HEK293 (cell line): ENCODE measurements around the gene NAGLU.
A peak's percentile ranks its signal among the peaks of the same experiment; 100 is the strongest.

Experiments
- GLIS1 ChIP-seq: fragments of 450-650 bp; formaldehyde crosslinking; IDR thresholded peaks from 2 replicates; pipeline ENCODE4 v1.5.1; 2016; ENCODE audit warnings: missing biosample characterization, missing genetic modification characterization
- HOXC10 ChIP-seq: sonication (generic); formaldehyde crosslinking; IDR thresholded peaks from 2 replicates; pipeline ENCODE4 v1.8.1; 2023; ENCODE audit warnings: mild to moderate bottlenecking, missing genetic modification reagents
- HOXD13 ChIP-seq: sonication (generic); formaldehyde crosslinking; IDR thresholded peaks from 2 replicates; pipeline ENCODE4 v1.8.0; 2022; ENCODE audit warnings: missing genetic modification reagents, borderline replicate concordance
- IKZF3 ChIP-seq: fragments of 450-650 bp; IDR thresholded peaks from 2 replicates; pipeline ENCODE4 v1.5.0; 2018; ENCODE audit warnings: missing biosample characterization, mild to moderate bottlenecking, missing genetic modification characterization, moderate library complexity
- MZF1 ChIP-seq: fragments of 450-650 bp; formaldehyde crosslinking; IDR thresholded peaks from 2 replicates; pipeline ENCODE4 v1.5.1; 2017; ENCODE audit warnings: missing biosample characterization, missing genetic modification characterization, borderline replicate concordance
- RBAK ChIP-seq: fragments of 450-650 bp; formaldehyde crosslinking; IDR thresholded peaks from 2 replicates; pipeline ENCODE4 v1.5.1; 2016; ENCODE audit warnings: missing biosample characterization, missing genetic modification characterization
- REPIN1 ChIP-seq: fragments of 450-650 bp; formaldehyde crosslinking; IDR thresholded peaks from 2 replicates; pipeline ENCODE4 v1.5.1; 2017; ENCODE audit warnings: missing biosample characterization, missing genetic modification characterization, low read depth
- SCRT1 ChIP-seq: fragments of 450-650 bp; formaldehyde crosslinking; IDR thresholded peaks from 2 replicates; pipeline ENCODE4 v1.5.1; 2016; ENCODE audit warnings: missing biosample characterization, missing genetic modification characterization, borderline replicate concordance
- TCF7L2 ChIP-seq: IDR thresholded peaks from 2 replicates; pipeline ENCODE4 v1.6.1; 2011; ENCODE audit warnings: low read depth, mild to moderate bottlenecking, inconsistent platforms, low read length, moderate library complexity, borderline replicate concordance
- YY1 ChIP-seq: fragments of 450-650 bp; formaldehyde crosslinking; IDR thresholded peaks from 2 replicates; pipeline ENCODE4 v1.5.1; 2018; ENCODE audit warnings: missing biosample characterization, missing genetic modification characterization
- YY2 ChIP-seq: fragments of 450-650 bp; formaldehyde crosslinking; IDR thresholded peaks from 2 replicates; pipeline ENCODE4 v1.5.1; 2016; ENCODE audit warnings: missing biosample characterization, missing genetic modification characterization
- ZBTB21 ChIP-seq: fragments of 450-650 bp; formaldehyde crosslinking; IDR thresholded peaks from 2 replicates; pipeline ENCODE4 v1.5.1; 2017; ENCODE audit warnings: missing biosample characterization, missing genetic modification characterization
- ZNF133 ChIP-seq: fragments of 450-650 bp; formaldehyde crosslinking; IDR thresholded peaks from 2 replicates; pipeline ENCODE4 v1.5.1; 2016; ENCODE audit warnings: missing biosample characterization, missing genetic modification characterization
- ZNF138 ChIP-seq: fragments of 450-650 bp; formaldehyde crosslinking; IDR thresholded peaks from 2 replicates; pipeline ENCODE4 v1.5.1; 2016; ENCODE audit warnings: missing biosample characterization, missing genetic modification characterization, borderline replicate concordance
- ZNF175 ChIP-seq: fragments of 450-650 bp; formaldehyde crosslinking; IDR thresholded peaks from 2 replicates; pipeline ENCODE4 v1.5.1; 2016; ENCODE audit warnings: missing biosample characterization, missing genetic modification characterization
- ZNF214 ChIP-seq: fragments of 450-650 bp; formaldehyde crosslinking; IDR thresholded peaks from 2 replicates; pipeline ENCODE4 v1.5.1; 2017; ENCODE audit warnings: missing biosample characterization, mild to moderate bottlenecking, missing genetic modification characterization, borderline replicate concordance
- ZNF335 ChIP-seq: fragments of 450-650 bp; formaldehyde crosslinking; conservative IDR thresholded peaks from 2 replicates; pipeline ENCODE4 v1.5.1; 2016; ENCODE audit warnings: missing biosample characterization, missing genetic modification characterization
- ZNF391 ChIP-seq: fragments of 450-650 bp; formaldehyde crosslinking; IDR thresholded peaks from 2 replicates; pipeline ENCODE4 v1.5.1; 2016; ENCODE audit warnings: low read depth, missing biosample characterization, missing genetic modification characterization, borderline replicate concordance
- ZNF416 ChIP-seq: fragments of 450-650 bp; formaldehyde crosslinking; IDR thresholded peaks from 2 replicates; pipeline ENCODE4 v1.5.1; 2016; ENCODE audit warnings: missing biosample characterization, missing genetic modification characterization
- ZNF501 ChIP-seq: fragments of 450-650 bp; formaldehyde crosslinking; IDR thresholded peaks from 2 replicates; pipeline ENCODE4 v1.5.1; 2016; ENCODE audit warnings: missing biosample characterization, missing genetic modification characterization
- ZNF521 ChIP-seq: fragments of 450-650 bp; formaldehyde crosslinking; IDR thresholded peaks from 2 replicates; pipeline ENCODE4 v1.5.1; 2017; ENCODE audit warnings: missing biosample characterization, mild to moderate bottlenecking, missing genetic modification characterization
- ZNF529 ChIP-seq: fragments of 450-650 bp; formaldehyde crosslinking; IDR thresholded peaks from 2 replicates; pipeline ENCODE4 v1.5.1; 2017; ENCODE audit warnings: missing genetic modification characterization, missing biosample characterization; ENCODE audit not compliant: insufficient replicate concordance
- ZNF626 ChIP-seq: fragments of 450-650 bp; sonication (Bioruptor Pico); formaldehyde crosslinking; IDR thresholded peaks from 2 replicates; pipeline ENCODE4 v1.5.1; 2018; ENCODE audit warnings: missing biosample characterization, missing genetic modification characterization, inconsistent platforms
- ZNF654 ChIP-seq: fragments of 450-650 bp; formaldehyde crosslinking; IDR thresholded peaks from 2 replicates; pipeline ENCODE4 v1.5.1; 2016; ENCODE audit warnings: low read depth, missing biosample characterization, missing genetic modification characterization
- ZNF658 ChIP-seq: fragments of 450-650 bp; formaldehyde crosslinking; IDR thresholded peaks from 2 replicates; pipeline ENCODE4; 2016; ENCODE audit warnings: missing biosample characterization, missing genetic modification characterization
- ZNF677 ChIP-seq: fragments of 450-650 bp; IDR thresholded peaks from 2 replicates; pipeline ENCODE4 v1.5.0; 2018; ENCODE audit warnings: missing biosample characterization, mild to moderate bottlenecking, missing genetic modification characterization, moderate library complexity
- ZNF76 ChIP-seq: fragments of 450-650 bp; formaldehyde crosslinking; IDR thresholded peaks from 2 replicates; pipeline ENCODE4; 2016; ENCODE audit warnings: low read depth, missing biosample characterization, missing genetic modification characterization, borderline replicate concordance
- ZNF768 ChIP-seq: fragments of 450-650 bp; formaldehyde crosslinking; IDR thresholded peaks from 2 replicates; pipeline ENCODE4 v1.5.1; 2018; ENCODE audit warnings: missing biosample characterization, mild to moderate bottlenecking, missing genetic modification characterization
- ZXDB ChIP-seq: fragments of 450-650 bp; formaldehyde crosslinking; IDR thresholded peaks from 2 replicates; pipeline ENCODE4 v1.5.1; 2016; ENCODE audit warnings: missing biosample characterization, missing genetic modification characterization
- TF ChIP-seq, protein P1 (sequence below): fragments of 450-650 bp; formaldehyde crosslinking; optimal IDR thresholded peaks from 2 replicates; pipeline ENCODE3; 2016; ENCODE audit warnings: missing biosample characterization, mild to moderate bottlenecking, missing genetic modification characterization
- TF ChIP-seq, protein P2 (sequence below): fragments of 450-650 bp; formaldehyde crosslinking; IDR thresholded peaks from 2 replicates; pipeline ENCODE4 v1.5.1; 2016; ENCODE audit warnings: missing biosample characterization, missing genetic modification characterization
- TF ChIP-seq, protein P3 (sequence below): fragments of 450-650 bp; formaldehyde crosslinking; IDR thresholded peaks from 2 replicates; pipeline ENCODE4 v1.5.1; 2016; ENCODE audit warnings: missing biosample characterization, missing genetic modification characterization
- TF ChIP-seq, protein P4 (sequence below): sonication (generic); formaldehyde crosslinking; IDR thresholded peaks from 2 replicates; pipeline ENCODE4 v1.8.1; 2022; ENCODE audit warnings: mild to moderate bottlenecking, moderate library complexity, missing genetic modification reagents
- TF ChIP-seq, protein P5 (sequence below): fragments of 450-650 bp; formaldehyde crosslinking; IDR thresholded peaks from 2 replicates; pipeline ENCODE4 v1.5.1; 2016; ENCODE audit warnings: missing biosample characterization, missing genetic modification characterization

The NAGLU gene

DNA sequence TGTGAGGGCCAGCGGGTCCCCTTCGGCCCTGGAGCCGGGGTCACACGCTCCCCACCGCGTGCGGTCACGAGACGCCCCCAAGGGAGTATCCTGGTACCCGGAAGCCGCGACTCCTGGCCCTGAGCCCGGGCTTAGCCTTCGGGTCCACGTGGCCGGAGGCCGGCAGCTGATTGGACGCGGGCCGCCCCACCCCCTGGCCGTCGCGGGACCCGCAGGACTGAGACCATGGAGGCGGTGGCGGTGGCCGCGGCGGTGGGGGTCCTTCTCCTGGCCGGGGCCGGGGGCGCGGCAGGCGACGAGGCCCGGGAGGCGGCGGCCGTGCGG is at the start of gene NAGLU (continued):
- TF ChIP-seq ZNF529 (tag by site-specific recombination) (no peak), ZNF76 (no peak; the same call in 1 of the 2 replicates), ZNF175 (tag by site-specific recombination) (no peak), RBAK (tag by site-specific recombination) (no peak), ZNF768 (tag by site-specific recombination) (no peak), ZNF214 (tag by site-specific recombination) (no peak), HOXC10 (CRISPR knock-in tag) (no peak), ZNF521 (no peak), ZNF677 (tag by site-specific recombination) (no peak), GLIS1 (peak; percentile 98), HOXD13 (CRISPR knock-in tag) (no peak), TCF7L2 (no peak), REPIN1 (tag by site-specific recombination) (no peak), ZNF416 (tag by site-specific recombination) (no peak), ZBTB21 (tag by site-specific recombination) (no peak), ZNF133 (tag by site-specific recombination) (no peak), YY1 (tag by site-specific recombination) (no peak), IKZF3 (tag by site-specific recombination) (peak; percentile 83), ZNF658 (no peak), SCRT1 (tag by site-specific recombination) (no peak), ZXDB (tag by site-specific recombination) (no peak; the same call in 1 of the 2 replicates), ZNF391 (tag by site-specific recombination) (peak; percentile 89; the same call in 1 of the 2 replicates), ZNF626 (tag by site-specific recombination) (no peak), ZNF501 (tag by site-specific recombination) (no peak; the same call in 1 of the 2 replicates), ZNF138 (no peak), ZNF335 (tag by site-specific recombination) (no peak), MZF1 (tag by site-specific recombination) (peak; percentile 80; the same call in 1 of the 2 replicates), YY2 (tag by site-specific recombination) (no peak), ZNF654 (tag by site-specific recombination) (no peak)
- TF ChIP-seq, protein P1, sequence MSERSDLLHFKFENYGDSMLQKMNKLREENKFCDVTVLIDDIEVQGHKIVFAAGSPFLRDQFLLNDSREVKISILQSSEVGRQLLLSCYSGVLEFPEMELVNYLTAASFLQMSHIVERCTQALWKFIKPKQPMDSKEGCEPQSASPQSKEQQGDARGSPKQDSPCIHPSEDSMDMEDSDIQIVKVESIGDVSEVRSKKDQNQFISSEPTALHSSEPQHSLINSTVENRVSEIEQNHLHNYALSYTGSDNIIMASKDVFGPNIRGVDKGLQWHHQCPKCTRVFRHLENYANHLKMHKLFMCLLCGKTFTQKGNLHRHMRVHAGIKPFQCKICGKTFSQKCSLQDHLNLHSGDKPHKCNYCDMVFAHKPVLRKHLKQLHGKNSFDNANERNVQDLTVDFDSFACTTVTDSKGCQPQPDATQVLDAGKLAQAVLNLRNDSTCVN (tag by site-specific recombination) = peak; percentile 90
- TF ChIP-seq, protein P2, sequence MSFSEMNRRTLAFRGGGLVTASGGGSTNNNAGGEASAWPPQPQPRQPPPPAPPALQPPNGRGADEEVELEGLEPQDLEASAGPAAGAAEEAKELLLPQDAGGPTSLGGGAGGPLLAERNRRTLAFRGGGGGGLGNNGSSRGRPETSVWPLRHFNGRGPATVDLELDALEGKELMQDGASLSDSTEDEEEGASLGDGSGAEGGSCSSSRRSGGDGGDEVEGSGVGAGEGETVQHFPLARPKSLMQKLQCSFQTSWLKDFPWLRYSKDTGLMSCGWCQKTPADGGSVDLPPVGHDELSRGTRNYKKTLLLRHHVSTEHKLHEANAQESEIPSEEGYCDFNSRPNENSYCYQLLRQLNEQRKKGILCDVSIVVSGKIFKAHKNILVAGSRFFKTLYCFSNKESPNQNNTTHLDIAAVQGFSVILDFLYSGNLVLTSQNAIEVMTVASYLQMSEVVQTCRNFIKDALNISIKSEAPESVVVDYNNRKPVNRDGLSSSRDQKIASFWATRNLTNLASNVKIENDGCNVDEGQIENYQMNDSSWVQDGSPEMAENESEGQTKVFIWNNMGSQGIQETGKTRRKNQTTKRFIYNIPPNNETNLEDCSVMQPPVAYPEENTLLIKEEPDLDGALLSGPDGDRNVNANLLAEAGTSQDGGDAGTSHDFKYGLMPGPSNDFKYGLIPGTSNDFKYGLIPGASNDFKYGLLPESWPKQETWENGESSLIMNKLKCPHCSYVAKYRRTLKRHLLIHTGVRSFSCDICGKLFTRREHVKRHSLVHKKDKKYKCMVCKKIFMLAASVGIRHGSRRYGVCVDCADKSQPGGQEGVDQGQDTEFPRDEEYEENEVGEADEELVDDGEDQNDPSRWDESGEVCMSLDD (tag by site-specific recombination) = peak; percentile 89
- TF ChIP-seq, protein P3, sequence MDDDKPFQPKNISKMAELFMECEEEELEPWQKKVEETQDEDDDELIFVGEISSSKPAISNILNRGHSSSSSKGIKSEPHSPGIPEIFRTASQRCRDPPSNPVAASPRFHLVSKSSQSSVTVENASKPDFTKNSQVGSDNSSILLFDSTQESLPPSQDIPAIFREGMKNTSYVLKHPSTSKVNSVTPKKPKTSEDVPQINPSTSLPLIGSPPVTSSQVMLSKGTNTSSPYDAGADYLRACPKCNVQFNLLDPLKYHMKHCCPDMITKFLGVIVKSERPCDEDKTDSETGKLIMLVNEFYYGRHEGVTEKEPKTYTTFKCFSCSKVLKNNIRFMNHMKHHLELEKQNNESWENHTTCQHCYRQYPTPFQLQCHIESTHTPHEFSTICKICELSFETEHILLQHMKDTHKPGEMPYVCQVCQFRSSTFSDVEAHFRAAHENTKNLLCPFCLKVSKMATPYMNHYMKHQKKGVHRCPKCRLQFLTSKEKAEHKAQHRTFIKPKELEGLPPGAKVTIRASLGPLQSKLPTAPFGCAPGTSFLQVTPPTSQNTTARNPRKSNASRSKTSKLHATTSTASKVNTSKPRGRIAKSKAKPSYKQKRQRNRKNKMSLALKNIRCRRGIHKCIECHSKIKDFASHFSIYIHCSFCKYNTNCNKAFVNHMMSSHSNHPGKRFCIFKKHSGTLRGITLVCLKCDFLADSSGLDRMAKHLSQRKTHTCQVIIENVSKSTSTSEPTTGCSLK (tag by site-specific recombination) = no peak
- TF ChIP-seq, protein P4, sequence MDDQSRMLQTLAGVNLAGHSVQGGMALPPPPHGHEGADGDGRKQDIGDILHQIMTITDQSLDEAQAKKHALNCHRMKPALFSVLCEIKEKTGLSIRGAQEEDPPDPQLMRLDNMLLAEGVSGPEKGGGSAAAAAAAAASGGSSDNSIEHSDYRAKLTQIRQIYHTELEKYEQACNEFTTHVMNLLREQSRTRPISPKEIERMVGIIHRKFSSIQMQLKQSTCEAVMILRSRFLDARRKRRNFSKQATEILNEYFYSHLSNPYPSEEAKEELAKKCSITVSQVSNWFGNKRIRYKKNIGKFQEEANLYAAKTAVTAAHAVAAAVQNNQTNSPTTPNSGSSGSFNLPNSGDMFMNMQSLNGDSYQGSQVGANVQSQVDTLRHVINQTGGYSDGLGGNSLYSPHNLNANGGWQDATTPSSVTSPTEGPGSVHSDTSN (CRISPR knock-in tag) = no peak
- TF ChIP-seq, protein P5, sequence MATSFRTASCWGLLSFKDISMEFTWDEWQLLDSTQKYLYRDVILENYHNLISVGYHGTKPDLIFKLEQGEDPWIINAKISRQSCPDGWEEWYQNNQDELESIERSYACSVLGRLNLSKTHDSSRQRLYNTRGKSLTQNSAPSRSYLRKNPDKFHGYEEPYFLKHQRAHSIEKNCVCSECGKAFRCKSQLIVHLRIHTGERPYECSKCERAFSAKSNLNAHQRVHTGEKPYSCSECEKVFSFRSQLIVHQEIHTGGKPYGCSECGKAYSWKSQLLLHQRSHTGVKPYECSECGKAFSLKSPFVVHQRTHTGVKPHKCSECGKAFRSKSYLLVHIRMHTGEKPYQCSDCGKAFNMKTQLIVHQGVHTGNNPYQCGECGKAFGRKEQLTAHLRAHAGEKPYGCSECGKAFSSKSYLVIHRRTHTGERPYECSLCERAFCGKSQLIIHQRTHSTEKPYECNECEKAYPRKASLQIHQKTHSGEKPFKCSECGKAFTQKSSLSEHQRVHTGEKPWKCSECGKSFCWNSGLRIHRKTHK (tag by site-specific recombination) = no peak
